Skeletal muscle tissue (tissue), 4 donors: ENCODE data around the gene NAA35. TPM values are rescaled to one million over a fixed set of nuclear protein-coding genes. Genes with fewer than 3 reads are reported as not detected.

Source experiments
- H3K27ac ChIP-seq: one replicate; pipeline ENCODE4 v1.7.0; 2013; ENCODE audit warnings: mild to moderate bottlenecking, low read depth, low read length, inconsistent platforms
- H3K27me3 ChIP-seq, 3 donors: one replicate each; pipeline ENCODE4 v1.7.0; 2013; ENCODE audit warnings: low read length in 3 of 3; ENCODE audit not compliant: control insufficient read depth in 3 of 3, insufficient read depth in 3 of 3
- H3K36me3 ChIP-seq, 3 donors: one replicate each; pipeline ENCODE4 v1.7.0; 2013; ENCODE audit warnings: low read length in 3 of 3; ENCODE audit not compliant: control insufficient read depth in 3 of 3, insufficient read depth in 3 of 3
- H3K4me1 ChIP-seq, 3 donors: one replicate each; pipeline ENCODE4 v1.7.0; 2013; ENCODE audit warnings: low read length in 3 of 3, mild to moderate bottlenecking in 3 of 3; ENCODE audit not compliant: control insufficient read depth in 3 of 3, insufficient read depth in 3 of 3
- H3K4me3 ChIP-seq, 3 donors: one replicate each; pipeline ENCODE4 v1.7.0; 2013; ENCODE audit warnings: low read length in 3 of 3
- H3K9ac ChIP-seq, 3 donors: one replicate each; pipeline ENCODE4 v1.7.0; 2013; ENCODE audit warnings: low read length in 3 of 3, mild to moderate bottlenecking in 3 of 3, moderate library complexity in 2 of 3, low read depth in 1 of 3
- H3K9me3 ChIP-seq, 3 donors: one replicate each; pipeline ENCODE4 v1.7.0; 2013; ENCODE audit warnings: low read length in 3 of 3; ENCODE audit not compliant: control insufficient read depth in 3 of 3
- total RNA-seq: library from RNA; depleted of rRNA; stranded (reverse); fragments of >200 nt; gene quantifications from one replicate; pipeline ENCODE4 v1.2.3, GENCODE V29; 2014
- donor health status: Osteomylitis.

Gene NAA35
- total RNA-seq, 1 donor from 2014 or later: 20.9 TPM

DNA sequence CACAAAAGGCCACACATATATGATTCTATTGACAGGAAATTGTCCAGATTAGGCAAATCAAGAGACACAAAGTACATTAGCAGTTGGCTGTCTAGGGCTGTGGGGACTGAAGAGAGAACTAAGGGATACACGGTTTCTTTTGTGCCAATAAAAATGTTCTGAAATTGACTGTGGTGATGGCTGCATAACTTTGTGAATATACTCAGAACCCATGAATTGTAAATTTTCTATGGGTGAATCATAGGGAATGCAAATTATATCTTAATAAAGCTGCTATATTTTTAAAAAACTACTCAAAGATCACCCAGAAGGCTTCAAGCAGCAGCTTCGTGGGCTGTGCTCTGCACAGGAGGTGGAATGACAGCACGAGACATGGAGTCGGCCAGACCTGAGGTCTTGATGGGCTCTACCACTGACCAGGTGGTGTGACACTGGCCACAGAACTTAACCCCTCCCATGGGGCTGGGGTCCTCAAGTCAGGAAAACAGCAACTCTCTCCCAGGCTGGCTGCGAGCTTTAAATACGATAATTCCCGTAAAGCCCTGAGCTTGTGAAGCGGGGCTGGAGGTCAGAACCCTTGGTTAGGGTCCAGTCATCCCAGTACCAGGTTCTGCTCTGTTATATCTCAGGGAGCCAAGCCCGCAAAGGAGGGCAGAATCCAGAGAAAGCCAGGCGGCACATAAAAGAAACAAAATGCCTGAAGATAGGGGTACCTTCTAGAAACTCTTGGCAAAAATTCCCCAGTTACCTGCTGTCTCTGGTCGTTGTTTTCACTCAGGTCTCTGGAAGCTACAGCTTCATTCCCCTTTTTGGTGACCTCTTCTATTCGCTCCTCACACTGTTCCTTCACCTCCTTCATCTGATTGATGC is 99.3 kb downstream of the NAA35 start:
- H3K27ac ChIP-seq: no peak overlapping the region
- no peak overlapping the region for H3K9ac ChIP-seq
- no peaks in the 10 kb centered on the region for H3K9me3 ChIP-seq
- no peaks in the 10 kb centered on the region for H3K27me3 ChIP-seq
- H3K36me3 ChIP-seq: no peaks in the 10 kb centered on the region
- no peak overlapping the region for H3K4me3 ChIP-seq
- H3K4me1 ChIP-seq: no peaks in the 10 kb centered on the region

DNA sequence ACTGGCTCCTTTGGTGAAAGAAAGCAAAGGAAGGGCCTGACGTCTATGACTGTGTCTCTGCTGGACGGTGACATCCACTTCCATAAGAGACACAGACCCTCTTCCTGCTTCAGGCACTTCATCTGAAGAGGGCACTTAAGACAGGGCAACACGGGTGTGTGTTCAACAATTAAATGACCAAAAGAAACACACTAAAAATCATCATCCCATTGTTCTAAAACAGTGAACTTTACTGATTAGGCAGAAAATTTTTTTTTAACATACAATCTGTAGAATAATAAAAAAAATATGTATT is 99.9 kb downstream of the NAA35 start:
- Histone ChIP-seq H3K9me3 (no peaks in the 10 kb centered on the region), H3K4me3 (no peak overlapping the region), H3K4me1 (no peaks in the 10 kb centered on the region), H3K36me3 (no peaks in the 10 kb centered on the region), H3K27ac (no peak overlapping the region), H3K9ac (no peak overlapping the region), H3K27me3 (no peaks in the 10 kb centered on the region)

DNA sequence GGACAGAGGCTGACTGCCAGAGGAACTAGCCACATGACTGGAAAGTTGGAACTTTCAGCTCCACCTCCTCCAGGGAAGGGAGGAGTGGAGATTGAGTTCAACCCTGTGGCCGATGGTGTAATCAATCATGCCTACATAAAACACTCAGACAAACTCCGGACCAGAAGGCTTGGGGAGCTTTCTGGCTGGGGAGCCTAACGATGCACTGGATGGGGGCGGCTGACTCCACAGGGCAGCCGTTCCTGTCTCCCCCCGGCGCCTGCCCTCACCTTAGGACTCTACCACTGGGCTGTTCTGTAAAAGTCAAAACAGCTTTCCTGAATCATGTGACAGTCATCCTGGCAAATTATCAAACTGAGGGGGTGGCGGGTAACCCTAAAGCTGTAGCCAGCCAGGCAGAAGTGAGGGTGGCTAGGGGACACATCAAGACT is 100.4 kb downstream of the NAA35 start:
- Histone ChIP-seq H3K4me1 (no peaks in the 10 kb centered on the region), H3K36me3 (no peaks in the 10 kb centered on the region), H3K27me3 (no peaks in the 10 kb centered on the region), H3K4me3 (no peak overlapping the region), H3K9me3 (no peaks in the 10 kb centered on the region), H3K9ac (no peak overlapping the region), H3K27ac (no peak overlapping the region)

DNA sequence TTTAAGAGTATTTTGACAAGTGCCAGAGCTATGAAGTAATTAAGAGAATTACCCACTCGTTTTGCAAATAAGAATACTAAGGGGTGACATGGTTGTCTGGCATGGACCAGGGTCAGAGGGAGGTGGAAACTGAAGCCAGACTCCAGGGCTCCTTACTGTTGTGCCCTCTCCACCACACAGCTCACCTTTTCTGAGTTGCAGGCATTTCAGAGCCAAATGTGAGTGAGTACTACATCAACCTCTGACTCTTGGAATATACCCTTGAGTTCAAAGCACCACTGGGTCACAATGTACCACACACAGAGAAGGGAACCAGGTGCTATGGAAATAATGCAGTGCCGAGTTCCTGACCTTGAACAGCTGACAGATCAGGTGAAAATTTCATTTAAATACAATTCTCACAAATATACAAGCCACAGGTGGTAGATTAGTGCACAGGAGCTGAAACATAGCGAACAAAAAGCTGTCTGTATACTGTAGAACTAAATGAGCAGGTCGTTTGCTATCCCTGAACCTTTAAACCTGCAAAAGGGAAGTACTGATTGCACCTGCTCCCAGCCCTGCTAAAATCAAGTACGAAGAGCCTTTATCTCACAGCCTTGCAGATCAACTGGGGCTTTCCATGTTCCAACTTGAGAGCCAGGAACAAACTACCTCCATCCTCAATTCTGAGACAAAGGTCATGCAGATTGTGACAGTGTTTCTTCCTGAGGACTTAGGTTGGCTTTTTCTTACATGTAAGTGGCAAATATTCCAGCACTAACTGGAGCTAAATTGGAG is 101.4 kb downstream of the NAA35 start:
- Histone ChIP-seq H3K4me3 (no peak overlapping the region), H3K9me3 (no peaks in the 10 kb centered on the region), H3K36me3 (no peaks in the 10 kb centered on the region), H3K9ac (no peak overlapping the region), H3K27ac (no peak overlapping the region), H3K4me1 (no peaks in the 10 kb centered on the region), H3K27me3 (no peaks in the 10 kb centered on the region)

DNA sequence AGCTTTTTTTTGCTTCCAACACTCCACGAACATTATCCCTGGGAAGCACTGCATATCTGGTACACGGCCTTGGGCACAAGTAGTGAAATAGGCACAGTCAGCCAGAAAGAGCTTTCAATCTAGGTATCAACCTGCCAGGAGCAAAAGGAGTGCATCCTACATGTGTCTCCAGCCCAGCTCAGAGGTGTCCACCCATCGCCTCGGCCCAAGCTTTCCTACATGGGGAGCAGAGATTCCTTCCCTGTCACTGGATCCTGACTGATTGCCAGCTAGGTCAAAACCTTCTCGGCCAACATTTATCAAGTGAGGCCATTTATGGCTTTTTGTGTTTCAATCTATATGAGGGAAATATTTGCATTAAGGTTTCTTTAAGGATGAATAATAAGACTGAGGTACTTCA is 102.6 kb downstream of the NAA35 start:
- Histone ChIP-seq H3K27ac (no peak overlapping the region), H3K4me3 (no peak overlapping the region), H3K9ac (no peak overlapping the region), H3K4me1 (no peaks in the 10 kb centered on the region), H3K27me3 (no peaks in the 10 kb centered on the region), H3K36me3 (no peaks in the 10 kb centered on the region), H3K9me3 (no peaks in the 10 kb centered on the region)

DNA sequence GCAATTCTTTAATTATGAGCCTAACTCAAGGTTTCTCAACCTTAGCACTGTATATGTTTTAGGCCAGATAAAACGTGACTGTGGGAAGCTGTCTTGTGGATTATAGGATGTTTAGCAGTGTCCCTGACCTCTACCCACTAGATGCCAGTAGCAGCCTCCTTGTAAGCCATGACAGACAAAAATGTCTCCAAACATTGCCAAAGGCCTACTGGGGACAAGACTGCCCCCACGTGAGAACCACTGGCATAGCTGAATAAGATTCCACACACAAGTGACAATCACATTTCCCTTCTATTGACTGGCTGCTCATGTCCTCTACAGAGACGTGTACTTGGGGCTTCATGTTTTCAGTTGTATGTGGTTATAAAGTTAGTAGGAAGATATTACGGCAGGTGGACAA is 103.1 kb downstream of the NAA35 start:
- Histone ChIP-seq H3K27me3 (no peaks in the 10 kb centered on the region), H3K4me1 (no peaks in the 10 kb centered on the region), H3K36me3 (no peaks in the 10 kb centered on the region), H3K27ac (no peak overlapping the region), H3K9ac (no peak overlapping the region), H3K9me3 (no peaks in the 10 kb centered on the region), H3K4me3 (no peak overlapping the region)

DNA sequence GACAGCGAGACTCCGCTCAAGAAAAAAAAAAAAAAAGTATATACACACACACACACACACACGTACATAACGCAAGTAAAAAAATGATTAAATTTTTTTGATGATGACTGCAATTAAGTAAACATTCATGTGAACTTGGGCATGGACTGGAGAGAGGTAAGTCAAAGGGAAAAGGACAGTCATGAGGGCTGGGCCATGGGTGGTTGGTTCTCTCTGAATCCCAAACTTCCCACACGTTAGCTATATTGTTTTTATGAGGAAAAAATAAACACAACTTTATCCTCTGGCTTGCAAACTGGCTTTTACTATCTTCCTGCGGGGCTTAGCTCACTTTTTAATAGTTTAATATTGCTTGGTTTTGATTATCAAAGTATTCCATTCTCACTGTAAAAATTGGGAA is 104.7 kb downstream of the NAA35 start:
- no peak overlapping the region for H3K4me3 ChIP-seq
- no peak overlapping the region for H3K27ac ChIP-seq
- H3K4me1 ChIP-seq: no peaks in the 10 kb centered on the region
- no peaks in the 10 kb centered on the region for H3K9me3 ChIP-seq
- no peak overlapping the region for H3K9ac ChIP-seq
- no peaks in the 10 kb centered on the region for H3K36me3 ChIP-seq
- H3K27me3 ChIP-seq: no peaks in the 10 kb centered on the region

DNA sequence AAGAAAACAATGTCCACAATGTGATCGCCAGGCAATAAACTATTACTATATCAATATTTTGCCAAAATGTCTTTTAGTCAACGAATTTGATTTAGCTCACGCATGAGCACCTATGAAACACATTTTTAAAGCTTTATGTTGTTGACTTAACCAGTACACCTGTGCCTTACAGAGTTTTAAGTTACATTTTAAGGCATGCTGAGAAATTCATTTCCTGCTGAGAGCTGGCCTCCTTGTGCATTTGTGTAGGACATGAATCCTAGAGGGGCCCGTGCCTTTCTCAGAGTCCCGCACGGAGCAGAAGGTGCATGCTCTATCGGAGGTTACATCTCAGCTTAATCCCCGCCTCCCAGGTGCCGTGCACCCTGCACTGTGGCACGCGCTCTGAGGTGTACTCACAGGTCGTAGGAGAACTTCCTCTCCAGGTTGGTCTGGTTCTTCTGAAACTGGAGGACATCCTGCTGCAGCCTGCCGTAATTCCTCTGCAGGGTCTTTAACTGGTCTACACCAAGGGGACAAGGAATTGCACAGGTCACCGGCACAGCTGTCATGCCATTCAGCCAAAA is 105.2 kb downstream of the NAA35 start:
- no peak overlapping the region for H3K9ac ChIP-seq
- no peak overlapping the region for H3K27ac ChIP-seq
- no peaks in the 10 kb centered on the region for H3K36me3 ChIP-seq
- H3K4me1 ChIP-seq: no peaks in the 10 kb centered on the region
- H3K27me3 ChIP-seq: no peaks in the 10 kb centered on the region
- H3K9me3 ChIP-seq: no peaks in the 10 kb centered on the region
- no peak overlapping the region for H3K4me3 ChIP-seq

DNA sequence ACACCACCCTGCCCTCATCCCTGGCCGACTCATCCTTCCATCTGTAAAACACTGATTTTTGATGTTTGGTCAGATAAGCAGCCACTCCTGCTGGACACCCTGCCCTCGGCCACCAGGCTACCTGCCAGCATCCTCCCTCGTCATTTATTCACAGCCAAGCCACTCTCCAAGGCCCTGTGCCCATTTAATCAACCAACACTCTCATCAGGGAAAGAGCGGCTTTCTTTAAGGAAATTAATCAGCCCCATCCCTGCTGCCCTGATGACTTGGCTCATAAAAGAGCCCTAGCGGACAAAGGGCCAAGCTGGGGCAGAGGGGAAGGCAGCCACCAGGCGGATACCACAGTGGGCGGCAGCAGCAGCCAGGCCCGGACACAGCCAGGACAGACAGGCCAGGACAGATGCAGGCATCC is 106.0 kb downstream of the NAA35 start:
- Histone ChIP-seq H3K27ac (no peak overlapping the region), H3K36me3 (no peaks in the 10 kb centered on the region), H3K9ac (no peak overlapping the region), H3K4me3 (no peak overlapping the region), H3K27me3 (no peaks in the 10 kb centered on the region), H3K4me1 (no peaks in the 10 kb centered on the region), H3K9me3 (no peaks in the 10 kb centered on the region)

DNA sequence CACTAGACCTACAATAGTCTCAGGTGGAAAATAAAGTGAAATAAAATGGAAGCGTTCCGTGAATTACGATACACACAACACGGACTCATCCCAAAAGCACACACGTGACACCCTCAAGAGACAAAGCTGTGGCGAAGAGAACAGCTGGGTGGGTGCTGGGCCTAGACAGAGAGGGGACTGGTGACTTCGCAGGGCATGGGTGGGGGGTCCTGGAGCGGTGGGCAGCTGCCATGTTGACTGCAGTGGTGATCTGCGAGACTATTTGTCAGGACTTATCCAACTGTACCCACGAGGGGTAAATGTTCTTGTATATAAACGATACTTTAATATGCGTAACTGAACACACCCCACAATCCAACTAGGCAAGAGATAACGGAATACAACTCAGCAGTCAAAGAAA is 106.4 kb downstream of the NAA35 start:
- no peaks in the 10 kb centered on the region for H3K27me3 ChIP-seq
- H3K4me1 ChIP-seq: no peaks in the 10 kb centered on the region
- H3K9me3 ChIP-seq: no peaks in the 10 kb centered on the region
- no peak overlapping the region for H3K4me3 ChIP-seq
- no peaks in the 10 kb centered on the region for H3K36me3 ChIP-seq
- H3K9ac ChIP-seq: no peak overlapping the region
- H3K27ac ChIP-seq: no peak overlapping the region
